ENCODE measurements around the gene MYRF.

MYRF gene

DNA sequence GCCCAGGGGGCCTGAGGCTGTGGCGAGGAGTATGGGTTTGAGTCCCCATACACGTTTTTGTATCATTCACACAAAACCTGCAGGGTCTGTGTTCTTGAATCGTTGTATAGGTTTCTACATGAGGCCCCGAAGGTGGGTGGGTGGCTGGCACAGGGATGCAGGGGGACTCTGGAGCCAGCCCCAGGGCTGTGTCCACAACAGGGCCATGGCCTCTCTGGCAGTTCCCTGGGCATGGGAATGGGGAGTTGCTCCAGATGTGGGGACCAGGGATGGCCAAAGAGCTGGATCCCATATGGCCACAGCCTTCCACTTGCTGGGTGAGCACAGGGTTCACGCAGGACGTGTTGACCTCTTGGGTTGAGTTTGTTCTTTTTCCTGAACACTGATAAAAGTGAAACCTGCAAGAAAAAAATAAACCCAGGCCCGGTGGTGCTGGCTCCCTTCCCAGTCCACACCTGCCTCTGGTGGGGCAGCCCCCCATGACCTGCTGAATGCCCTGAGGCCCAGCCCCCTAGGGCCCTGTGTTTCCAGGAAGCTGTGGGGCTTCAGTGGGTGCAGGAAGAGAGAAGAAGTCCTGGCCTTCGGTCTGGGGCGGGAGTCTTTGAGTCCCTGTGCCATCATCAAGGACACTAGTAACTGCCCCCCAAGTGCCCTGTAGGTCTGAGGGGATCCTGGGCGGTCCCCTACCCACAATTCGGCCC is 16.1 kb downstream of the MYRF start:
- H3K4me3 ChIP-seq (replicated peaks in 1 of 2; ENCODE audit: low read depth in 2 of 2, low read length in 2 of 2): no peak overlapping the region
- TF ChIP-seq, protein P1, sequence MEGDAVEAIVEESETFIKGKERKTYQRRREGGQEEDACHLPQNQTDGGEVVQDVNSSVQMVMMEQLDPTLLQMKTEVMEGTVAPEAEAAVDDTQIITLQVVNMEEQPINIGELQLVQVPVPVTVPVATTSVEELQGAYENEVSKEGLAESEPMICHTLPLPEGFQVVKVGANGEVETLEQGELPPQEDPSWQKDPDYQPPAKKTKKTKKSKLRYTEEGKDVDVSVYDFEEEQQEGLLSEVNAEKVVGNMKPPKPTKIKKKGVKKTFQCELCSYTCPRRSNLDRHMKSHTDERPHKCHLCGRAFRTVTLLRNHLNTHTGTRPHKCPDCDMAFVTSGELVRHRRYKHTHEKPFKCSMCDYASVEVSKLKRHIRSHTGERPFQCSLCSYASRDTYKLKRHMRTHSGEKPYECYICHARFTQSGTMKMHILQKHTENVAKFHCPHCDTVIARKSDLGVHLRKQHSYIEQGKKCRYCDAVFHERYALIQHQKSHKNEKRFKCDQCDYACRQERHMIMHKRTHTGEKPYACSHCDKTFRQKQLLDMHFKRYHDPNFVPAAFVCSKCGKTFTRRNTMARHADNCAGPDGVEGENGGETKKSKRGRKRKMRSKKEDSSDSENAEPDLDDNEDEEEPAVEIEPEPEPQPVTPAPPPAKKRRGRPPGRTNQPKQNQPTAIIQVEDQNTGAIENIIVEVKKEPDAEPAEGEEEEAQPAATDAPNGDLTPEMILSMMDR (IDR thresholded peaks at IDR 0.05; ENCODE audit: low read depth, low read length): no peak
- no peak for DNase-seq (ENCODE audit: low read depth in 2 of 2)

DNA sequence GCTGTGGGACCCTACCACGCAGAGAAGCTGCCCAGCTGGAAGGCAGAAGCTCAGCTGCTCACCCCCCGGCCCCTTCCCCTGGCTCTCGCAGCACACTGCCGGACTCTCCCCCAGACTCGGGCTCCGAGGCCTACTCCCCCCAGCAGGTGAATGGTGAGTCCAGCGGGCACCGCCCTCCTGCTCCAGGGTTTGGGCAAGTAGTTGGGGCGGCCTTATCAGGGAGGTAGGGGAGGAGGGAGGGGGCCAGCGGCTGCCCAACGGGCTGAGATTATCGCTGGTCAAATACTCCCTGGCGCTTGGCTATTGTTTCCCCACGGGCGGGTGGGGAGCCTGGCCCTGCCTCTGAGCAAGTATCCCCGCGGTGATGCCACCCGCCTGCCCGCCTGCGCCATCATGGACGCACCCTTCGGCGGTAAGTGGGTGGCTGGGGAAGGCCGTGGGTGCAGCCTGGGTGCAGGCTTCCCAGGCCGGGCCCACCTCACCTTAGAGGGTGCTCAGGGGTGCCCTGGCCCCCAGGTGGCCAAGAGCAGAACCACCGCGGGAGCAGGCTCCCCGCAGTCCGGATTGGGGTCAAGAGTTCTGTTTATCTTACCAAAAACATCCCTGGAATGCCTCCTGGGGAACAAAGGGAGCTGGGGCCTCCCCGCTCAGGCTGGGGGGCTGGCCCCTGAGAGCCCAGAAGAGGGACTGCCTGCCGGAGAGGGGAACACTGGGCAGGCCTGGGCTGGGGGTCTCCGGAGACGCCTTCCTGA is 16.9 kb downstream of the MYRF start:
- DNase-seq (ENCODE audit: low read depth in 2 of 2): peak in 1 of 2 donors; percentile 67
- H3K4me3 ChIP-seq (replicated peaks in 1 of 2; ENCODE audit: low read depth in 2 of 2, low read length in 2 of 2): no peak overlapping the region
- TF ChIP-seq, protein P1 (IDR thresholded peaks at IDR 0.05; ENCODE audit: low read depth, low read length): peak; percentile 32

DNA sequence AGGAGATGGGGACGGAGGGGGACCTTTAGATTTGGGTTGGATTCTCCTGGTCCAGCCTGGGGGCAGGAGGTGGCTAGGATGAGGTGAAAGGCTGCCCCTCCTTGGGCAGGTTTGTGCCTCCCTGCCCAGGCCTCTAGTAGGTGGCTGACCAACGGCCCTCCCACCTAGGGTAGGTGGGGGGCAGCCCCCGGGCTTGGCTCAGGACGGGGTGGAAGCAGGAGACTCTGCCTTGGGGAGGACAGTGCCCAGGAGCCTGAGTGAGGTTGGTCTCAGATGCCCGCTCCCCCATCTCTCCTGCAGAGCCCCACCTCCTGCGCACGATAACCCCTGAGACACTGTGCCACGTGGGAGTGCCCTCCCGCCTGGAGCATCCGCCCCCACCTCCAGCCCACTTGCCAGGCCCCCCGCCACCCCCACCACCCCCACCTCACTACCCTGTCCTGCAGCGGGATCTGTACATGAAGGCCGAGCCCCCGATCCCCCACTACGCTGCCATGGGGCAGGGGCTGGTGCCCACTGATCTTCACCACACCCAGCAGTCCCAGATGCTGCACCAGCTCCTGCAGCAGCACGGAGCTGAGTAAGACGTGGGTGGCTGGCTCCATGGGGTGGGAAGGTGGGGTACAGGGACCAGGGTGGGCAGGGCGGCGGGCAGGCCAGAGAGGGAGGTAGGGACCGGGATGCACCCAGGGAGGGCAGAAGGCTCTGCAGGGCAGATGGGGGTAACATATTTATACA is 17.7 kb downstream of the MYRF start:
- TF ChIP-seq, protein P1 (IDR thresholded peaks at IDR 0.05; ENCODE audit: low read depth, low read length): no peak
- no peak for DNase-seq (ENCODE audit: low read depth in 2 of 2)

DNA sequence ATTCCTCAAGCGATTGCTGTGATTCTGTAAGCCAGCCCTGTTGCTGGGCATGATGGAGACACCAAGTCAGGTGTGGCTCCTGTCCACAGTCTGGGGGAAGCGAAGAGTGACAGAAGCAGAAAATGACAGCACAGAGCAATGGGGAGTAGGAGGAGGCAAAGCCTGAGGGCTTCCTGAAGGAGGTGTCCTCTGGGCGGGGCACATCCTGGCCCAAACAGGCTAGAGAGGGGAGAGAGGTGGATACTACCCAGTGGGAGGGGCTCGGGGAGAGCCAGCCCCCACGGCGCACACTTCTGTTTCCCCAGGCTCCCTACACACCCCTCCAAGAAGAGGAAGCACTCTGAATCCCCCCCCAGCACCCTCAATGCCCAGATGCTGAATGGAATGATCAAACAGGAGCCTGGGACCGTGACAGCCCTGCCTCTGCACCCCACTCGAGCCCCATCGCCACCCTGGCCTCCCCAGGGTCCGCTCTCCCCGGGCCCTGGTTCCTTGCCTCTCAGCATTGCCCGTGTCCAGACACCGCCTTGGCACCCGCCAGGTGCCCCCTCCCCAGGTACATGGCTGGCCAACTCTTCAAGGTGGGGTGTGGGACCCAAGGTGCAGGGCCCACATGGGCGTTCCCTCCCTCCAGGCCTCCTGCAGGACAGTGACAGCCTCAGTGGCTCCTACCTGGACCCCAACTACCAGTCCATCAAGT is 18.9 kb downstream of the MYRF start:
- no peak overlapping the region for H3K4me3 ChIP-seq (replicated peaks in 1 of 2; ENCODE audit: low read depth in 2 of 2, low read length in 2 of 2)
- TF ChIP-seq, protein P1 (IDR thresholded peaks at IDR 0.05; ENCODE audit: low read depth, low read length): no peak
- DNase-seq (ENCODE audit: low read depth in 2 of 2): no peak

More for the DNA sequence above, 17.7 kb downstream of the MYRF start:
- no peak overlapping the region for H3K4me3 ChIP-seq (replicated peaks in 1 of 2; ENCODE audit: low read depth in 2 of 2, low read length in 2 of 2)

DNA sequence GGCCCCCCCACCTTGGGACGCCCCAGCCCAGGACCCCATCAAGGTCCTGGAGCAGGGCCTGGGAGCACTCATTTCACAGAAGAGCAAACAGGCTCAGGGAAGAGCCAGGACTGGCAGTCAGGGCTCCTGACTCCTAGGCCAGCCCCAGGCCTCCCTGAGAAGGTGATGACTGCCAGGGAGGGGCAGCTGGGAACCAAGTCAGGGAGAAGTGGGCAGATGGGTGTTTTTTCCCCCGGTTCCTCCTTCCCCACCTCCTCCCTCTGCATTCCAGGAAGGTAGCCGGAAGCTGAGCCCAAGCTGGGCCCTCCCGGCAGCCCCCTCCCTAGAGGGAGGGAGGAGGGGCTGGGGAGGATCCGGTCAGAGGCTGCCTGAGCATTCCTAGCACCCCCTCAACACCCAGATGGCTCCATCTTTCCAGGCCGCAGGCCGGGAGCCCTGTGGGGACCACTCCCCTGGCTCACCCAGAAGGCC is 19.6 kb downstream of the MYRF start:
- DNase-seq (ENCODE audit: low read depth in 2 of 2): peak in 1 of 2 donors; percentile 25
- H3K4me3 ChIP-seq (replicated peaks in 1 of 2; ENCODE audit: low read depth in 2 of 2, low read length in 2 of 2): no peak overlapping the region
- TF ChIP-seq, protein P1 (IDR thresholded peaks at IDR 0.05; ENCODE audit: low read depth, low read length): no peak

DNA sequence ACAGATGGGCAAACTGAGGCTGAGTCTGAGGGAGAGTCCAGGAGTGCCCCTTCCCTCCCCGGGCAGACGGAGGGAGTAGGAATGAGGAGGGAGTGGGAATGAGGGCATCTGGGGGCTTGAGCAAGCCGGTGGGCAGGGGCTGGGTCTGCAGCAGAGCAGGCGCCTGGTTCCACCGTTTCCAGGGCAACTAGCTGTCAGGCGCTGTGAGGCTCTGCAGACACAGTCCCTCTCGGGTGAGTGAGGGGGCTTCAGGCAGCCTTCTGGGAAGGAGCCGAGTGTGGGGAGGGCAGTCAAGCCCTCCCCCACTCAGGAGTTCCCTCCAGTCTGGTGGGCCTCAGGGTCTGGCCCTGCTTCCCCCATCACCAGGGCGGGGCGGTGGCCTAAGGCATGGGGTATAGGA is 20.9 kb downstream of the MYRF start:
- no peak overlapping the region for H3K4me3 ChIP-seq (replicated peaks in 1 of 2; ENCODE audit: low read depth in 2 of 2, low read length in 2 of 2)
- DNase-seq (ENCODE audit: low read depth in 2 of 2): no peak
- TF ChIP-seq, protein P1 (IDR thresholded peaks at IDR 0.05; ENCODE audit: low read depth, low read length): no peak
